Thyroid gland (tissue), 4 donors: ENCODE data around the gene MACIR. TPM values are rescaled to one million over a fixed set of nuclear protein-coding genes. Genes with fewer than 3 reads are reported as not detected.

Source experiments
- DNase-seq, 2 donors: peaks; one replicate each; pipeline ENCODE4 v3.0.0-alpha.2; 2019
- H3K27ac ChIP-seq, 3 donors: fragments of 200-600 bp; sonication (generic); 1 replicate in 2 of 3; 2 replicates in 1 of 3; pipeline ENCODE4 v1.5.1; 2016 to 2019; ENCODE audit warnings: mild to moderate bottlenecking in 1 of 3, moderate library complexity in 1 of 3
- H3K27me3 ChIP-seq: fragments of 200-600 bp; sonication (generic); one replicate; pipeline ENCODE4 v1.5.1; 2019
- H3K36me3 ChIP-seq, 2 donors: fragments of 200-600 bp; sonication (generic); one replicate each; pipeline ENCODE4 v1.5.1; 2016 to 2019
- H3K4me1 ChIP-seq, 2 donors: fragments of 200-600 bp; sonication (generic); one replicate each; pipeline ENCODE4 v1.5.1; 2017 to 2019
- H3K4me3 ChIP-seq, 3 donors: fragments of 200-600 bp; sonication (generic); replicated peaks in 1 of 3; 1 replicate in 2 of 3; 2 replicates in 1 of 3; pipeline ENCODE4 v1.5.1; 2016; ENCODE audit warnings: mild to moderate bottlenecking in 1 of 3
- H3K9me3 ChIP-seq: fragments of 200-600 bp; sonication (generic); one replicate; pipeline ENCODE4 v1.5.1; 2017
- CTCF ChIP-seq, 6 experiments: fragments of 200-600 bp in 3 of 6; fragments of 450-650 bp in 3 of 6; sonication (generic) in 3 of 6; IDR thresholded peaks; one replicate each; pipeline ENCODE4 v1.5.1; 2016 to 2019; ENCODE audit warnings: antibody characterized with exemption in 6 of 6, mild to moderate bottlenecking in 2 of 6, inconsistent platforms in 1 of 6, moderate library complexity in 1 of 6
- POLR2A ChIP-seq, 2 donors: fragments of 450-650 bp; IDR thresholded peaks; one replicate each; pipeline ENCODE4 v1.6.1; 2017; ENCODE audit warnings: antibody characterized with exemption in 2 of 2, mild to moderate bottlenecking in 2 of 2, moderate library complexity in 1 of 2
- WGBS, 2 donors: methylation state at CpG; one replicate each; pipeline ENCODE4 v1.1.5; 2017; 5-methylcytosine and 5-hydroxymethylcytosine counted together
- intact Hi-C: fragments of 100-400 bp; cut with DNase I; formaldehyde crosslinking; loops from one replicate; pipeline ENCODE4 v1.15.1; 2023
- total RNA-seq, 4 donors: library from RNA; depleted of rRNA; stranded (reverse); fragments of >200 nt; gene quantifications; one replicate each; pipeline ENCODE4 v1.2.3, GENCODE V29; 2016

Gene MACIR
- total RNA-seq, 4 donors from 2014 or later, result 9.5 to 17.2 (median 14.9) TPM

- WGBS, 2 donors, result 93 to 95% methylated on average over 3 of the region's 3 CpGs
- Histone ChIP-seq H3K4me1 (no peaks in the 10 kb centered on the region), H3K27me3 (no peaks in the 10 kb centered on the region), H3K27ac (no peak overlapping the region), H3K36me3 (no peaks in the 10 kb centered on the region), H3K4me3 (no peak overlapping the region), H3K9me3 (no peaks in the 10 kb centered on the region)
- DNase-seq, result no peak
- no peak for TF ChIP-seq CTCF (IDR thresholded peaks at IDR 0.05)
- no peak for TF ChIP-seq POLR2A (IDR thresholded peaks at IDR 0.05)
- intact Hi-C loops, result no loop called here
These were observed 56.9 kb downstream of the MACIR start for GRCh38 chr5:103315455-103315854.

- 86 to 100% methylated on average over 1 of the region's 1 CpG for whole genome bisulfite sequencing, 2 donors
- Histone ChIP-seq H3K36me3 (no peaks in the 10 kb centered on the region), H3K27me3 (no peaks in the 10 kb centered on the region), H3K27ac (no peak overlapping the region), H3K9me3 (no peaks in the 10 kb centered on the region), H3K4me3 (no peak overlapping the region), H3K4me1 (no peaks in the 10 kb centered on the region)
- no peak for DNase-seq
- intact Hi-C loops, result no loop called here
- TF ChIP-seq CTCF (IDR thresholded peaks at IDR 0.05) (no peak), POLR2A (IDR thresholded peaks at IDR 0.05) (no peak)
These were observed 68.9 kb downstream of the MACIR start for GRCh38 chr5:103327451-103327850.

- TF ChIP-seq CTCF (IDR thresholded peaks at IDR 0.05) (no peak), POLR2A (IDR thresholded peaks at IDR 0.05) (no peak)
- H3K4me3 ChIP-seq, result no peak overlapping the region
- no peaks in the 10 kb centered on the region for H3K9me3 ChIP-seq
- no peaks in the 10 kb centered on the region for H3K36me3 ChIP-seq
- intact Hi-C loops, result no loop called here
- no peaks in the 10 kb centered on the region for H3K4me1 ChIP-seq
- DNase-seq, result no peak
- H3K27me3 ChIP-seq, result no peaks in the 10 kb centered on the region
- no peak overlapping the region for H3K27ac ChIP-seq
These were observed 69.3 kb downstream of the MACIR start for GRCh38 chr5:103327893-103328292.

Other genes with a start within 250 kb of the MACIR start
- 10 to 100 TPM in 3 of 4 donors, 1 to 10 TPM in 1; 8.6 to 14.9 (median 11.6) TPM for gene GIN1, start 138.6 kb upstream of the MACIR start, total RNA-seq
- gene PPIP5K2, start 138.5 kb upstream of the MACIR start, total RNA-seq, result 10 to 100 TPM; 40.1 to 60.8 (median 57.7) TPM